CD4-positive, alpha-beta memory T cell (primary cell): ENCODE data around the gene SLC35F4. TPM values are rescaled to one million over a fixed set of nuclear protein-coding genes. Genes with fewer than 3 reads are reported as not detected.

Experiments used
- CTCF ChIA-PET: fragments of 350-600 bp; sonication (Branson Sonifier 250); formaldehyde crosslinking; loops from one replicate; lab custom pipeline; 2021; ENCODE audit warnings: inconsistent platforms; ENCODE audit not compliant: partially characterized antibody; lab: Charles Lee
- POLR2A ChIA-PET: fragments of 350-600 bp; sonication (Branson Sonifier 250); formaldehyde crosslinking; loops from one replicate; lab custom pipeline; 2021; ENCODE audit not compliant: partially characterized antibody; lab: Charles Lee
- DNase-seq, 5 donors: peaks; one replicate each; pipeline versions ENCODE4 v3.0.0 to v3.0.0-alpha.2; 2020 to 2022; ENCODE audit warnings: mixed read lengths in 1 of 5
- H3K27ac ChIP-seq: one replicate; pipeline ENCODE4 v1.7.0; 2013; ENCODE audit warnings: low read depth, low read length
- H3K27me3 ChIP-seq: 2 replicates; pipeline ENCODE4 v1.7.0; 2013; ENCODE audit warnings: mild to moderate bottlenecking, low read length, moderate library complexity; ENCODE audit not compliant: insufficient read depth
- H3K36me3 ChIP-seq: 2 replicates; pipeline ENCODE4 v1.7.0; 2013; ENCODE audit warnings: mild to moderate bottlenecking, low read length, moderate library complexity; ENCODE audit not compliant: insufficient read depth
- H3K4me1 ChIP-seq: 2 replicates; pipeline ENCODE4 v1.7.0; 2013; ENCODE audit warnings: mild to moderate bottlenecking, low read length, moderate library complexity; ENCODE audit not compliant: insufficient read depth
- H3K4me3 ChIP-seq, 2 donors: one replicate each; pipeline ENCODE4 v1.7.0; 2013; ENCODE audit warnings: low read length in 2 of 2, mild to moderate bottlenecking in 1 of 2
- H3K9me3 ChIP-seq, 2 donors: one replicate each; pipeline ENCODE4 v1.7.0; 2013; ENCODE audit warnings: low read length in 2 of 2, control low read depth in 1 of 2; ENCODE audit not compliant: control insufficient read depth in 1 of 2
- H3K27ac Mint-ChIP-seq, 7 donors: one replicate each; pipeline ENCODE4 v1.8.0; 2020 to 2021; ENCODE audit warnings: mixed read lengths in 7 of 7, mild to moderate bottlenecking in 6 of 7, inconsistent platforms in 3 of 7, moderate library complexity in 3 of 7
- H3K27me3 Mint-ChIP-seq, 2 donors: one replicate each; pipeline ENCODE4 v1.8.0; 2020 to 2021; ENCODE audit warnings: mixed read lengths in 2 of 2
- H3K36me3 Mint-ChIP-seq, 2 donors: one replicate each; pipeline ENCODE4 v1.8.0; 2020 to 2021; ENCODE audit warnings: mixed read lengths in 2 of 2, inconsistent platforms in 1 of 2, mild to moderate bottlenecking in 1 of 2
- H3K4me1 Mint-ChIP-seq, 4 donors: one replicate each; pipeline ENCODE4 v1.8.0; 2020 to 2021; ENCODE audit warnings: mixed read lengths in 4 of 4, mild to moderate bottlenecking in 1 of 4
- H3K4me3 Mint-ChIP-seq, 8 donors: one replicate each; pipeline ENCODE4 v1.8.0; 2020 to 2021; ENCODE audit warnings: mixed read lengths in 8 of 8, mild to moderate bottlenecking in 7 of 8, moderate library complexity in 6 of 8, inconsistent platforms in 3 of 8
- H3K9me3 Mint-ChIP-seq, 8 donors: one replicate each; pipeline ENCODE4 v1.8.0; 2020 to 2021; ENCODE audit warnings: mixed read lengths in 8 of 8, mild to moderate bottlenecking in 5 of 8, inconsistent platforms in 3 of 8, moderate library complexity in 1 of 8
- intact Hi-C: fragments of 100-400 bp; cut with micrococcal nuclease; formaldehyde crosslinking; loops from one replicate; pipeline ENCODE4 v1.15.1; 2023
- polyA plus RNA-seq, 2 donors: library from polyadenylated mRNA; unstranded; fragments of 300-500 nt; fragmentation: Illumina TruSeq; gene quantifications; one replicate each; pipeline ENCODE4 v1.2.3, GENCODE V29; 2021
- total RNA-seq, 2 experiments: library from RNA; stranded (reverse); gene quantifications; one replicate each; pipeline ENCODE4 v1.2.3, GENCODE V29; 2021

The SLC35F4 gene
- total and polyA plus RNA-seq, 4 experiments from 2014 or later = not detected

- H3K27me3 ChIP-seq = no peaks in the 10 kb centered on the region
- no peaks in the 10 kb centered on the region for H3K36me3 Mint-ChIP-seq
- H3K27ac Mint-ChIP-seq = no peak overlapping the region
- H3K4me1 Mint-ChIP-seq = no peaks in the 10 kb centered on the region
- no peaks in the 10 kb centered on the region for H3K4me1 ChIP-seq
- no peaks in the 10 kb centered on the region for H3K27me3 Mint-ChIP-seq
- H3K9me3 ChIP-seq = no peaks in the 10 kb centered on the region
- intact Hi-C loops = no loop called here
- no peak overlapping the region for H3K4me3 ChIP-seq
- ChIA-PET POLR2A (no interaction called here), CTCF (no interaction called here)
- H3K27ac ChIP-seq = no peak overlapping the region
- DNase-seq = no peak
- H3K4me3 Mint-ChIP-seq = no peak overlapping the region
- H3K9me3 Mint-ChIP-seq = no peaks in the 10 kb centered on the region
- no peaks in the 10 kb centered on the region for H3K36me3 ChIP-seq
These were observed 291.1 kb downstream of the SLC35F4 start for GRCh38 chr14:57574617-57575288.

- ChIA-PET POLR2A (no interaction called here), CTCF (no interaction called here)
- no peak overlapping the region for H3K27ac ChIP-seq
- no peak overlapping the region for H3K4me3 ChIP-seq
- Mint-ChIP-seq H3K27me3 (no peaks in the 10 kb centered on the region), H3K27ac (no peak overlapping the region), H3K36me3 (no peaks in the 10 kb centered on the region), H3K9me3 (peaks cover 0 to 2% (median 0%) of the 10 kb centered on the region in 8 donors), H3K4me3 (no peak overlapping the region), H3K4me1 (no peaks in the 10 kb centered on the region)
- H3K36me3 ChIP-seq = no peaks in the 10 kb centered on the region
- DNase-seq = no peak
- no peaks in the 10 kb centered on the region for H3K27me3 ChIP-seq
- H3K9me3 ChIP-seq = no peaks in the 10 kb centered on the region
- H3K4me1 ChIP-seq = no peaks in the 10 kb centered on the region
- intact Hi-C loops = no loop called here
These were observed 292.7 kb downstream of the SLC35F4 start for GRCh38 chr14:57573173-57573572.

DNA sequence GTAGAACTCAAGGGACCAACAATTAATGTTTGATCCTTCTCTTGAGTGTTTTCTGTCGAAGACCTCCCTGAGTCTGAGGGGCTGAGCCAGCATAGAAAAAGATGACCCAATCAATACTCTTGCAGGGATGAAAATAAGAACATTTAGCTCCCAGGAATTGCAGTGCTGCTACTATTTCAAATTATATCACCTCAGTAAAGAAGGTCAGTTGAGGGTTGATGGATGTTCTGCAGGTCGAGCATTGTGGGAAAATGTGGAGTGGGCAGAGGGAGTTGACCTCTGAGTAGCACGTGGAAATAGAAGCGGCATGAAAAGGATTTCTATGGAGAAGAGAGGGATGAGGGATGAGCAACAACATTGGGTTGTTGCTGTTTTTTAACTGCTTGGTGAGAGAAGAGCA lies 297.3 kb downstream of the SLC35F4 start:
- H3K36me3 Mint-ChIP-seq = no peaks in the 10 kb centered on the region
- Histone ChIP-seq H3K27me3 (no peaks in the 10 kb centered on the region), H3K4me1 (no peaks in the 10 kb centered on the region), H3K9me3 (no peaks in the 10 kb centered on the region), H3K4me3 (no peak overlapping the region), H3K36me3 (no peaks in the 10 kb centered on the region), H3K27ac (no peak overlapping the region)
- H3K4me1 Mint-ChIP-seq = no peaks in the 10 kb centered on the region
- ChIA-PET CTCF (no interaction called here), POLR2A (no interaction called here)
- H3K27ac Mint-ChIP-seq = no peak overlapping the region
- peaks cover 0 to 2% (median 0%) of the 10 kb centered on the region in 8 donors for H3K9me3 Mint-ChIP-seq
- H3K4me3 Mint-ChIP-seq = no peak overlapping the region
- DNase-seq = no peak
- intact Hi-C loops = no loop called here
- H3K27me3 Mint-ChIP-seq = no peaks in the 10 kb centered on the region

DNA sequence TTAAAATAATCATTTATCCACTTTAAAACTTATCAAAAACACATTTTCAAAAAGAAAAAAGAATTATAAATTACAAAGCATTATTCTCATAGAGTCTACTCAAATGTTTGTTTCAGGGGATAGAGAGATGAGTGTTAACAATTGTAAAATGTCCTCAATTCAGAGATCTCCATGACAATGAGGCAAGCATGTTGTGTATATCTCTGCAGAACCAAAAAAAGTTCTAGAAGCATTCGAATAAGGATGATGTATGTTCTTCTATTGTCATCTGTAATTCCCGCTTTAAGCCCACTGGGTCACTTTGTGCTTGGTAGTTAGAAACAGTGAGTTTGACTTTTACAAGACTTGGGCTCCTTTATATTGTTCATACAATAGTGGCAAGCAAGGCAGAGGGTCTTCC lies 298.7 kb downstream of the SLC35F4 start:
- Histone ChIP-seq H3K27ac (no peak overlapping the region), H3K27me3 (no peaks in the 10 kb centered on the region), H3K4me3 (no peak overlapping the region), H3K36me3 (no peaks in the 10 kb centered on the region), H3K4me1 (no peaks in the 10 kb centered on the region), H3K9me3 (no peaks in the 10 kb centered on the region)
- Mint-ChIP-seq H3K27me3 (no peaks in the 10 kb centered on the region), H3K27ac (no peak overlapping the region), H3K36me3 (no peaks in the 10 kb centered on the region), H3K9me3 (peaks cover 0 to 2% (median 0%) of the 10 kb centered on the region in 8 donors), H3K4me1 (no peaks in the 10 kb centered on the region), H3K4me3 (no peak overlapping the region)
- POLR2A ChIA-PET = no interaction called here
- CTCF ChIA-PET = no interaction called here
- no peak for DNase-seq
- intact Hi-C loops = no loop called here

- Mint-ChIP-seq H3K4me1 (no peaks in the 10 kb centered on the region), H3K4me3 (no peak overlapping the region), H3K27ac (no peak overlapping the region), H3K9me3 (peaks cover 0 to 2% (median 1%) of the 10 kb centered on the region in 8 donors), H3K36me3 (no peaks in the 10 kb centered on the region), H3K27me3 (no peaks in the 10 kb centered on the region)
- H3K4me1 ChIP-seq = no peaks in the 10 kb centered on the region
- intact Hi-C loops = no loop called here
- H3K27ac ChIP-seq = no peak overlapping the region
- H3K4me3 ChIP-seq = no peak overlapping the region
- H3K27me3 ChIP-seq = no peaks in the 10 kb centered on the region
- H3K36me3 ChIP-seq = no peaks in the 10 kb centered on the region
- no peak for DNase-seq
- POLR2A ChIA-PET = no interaction called here
- CTCF ChIA-PET = no interaction called here
- H3K9me3 ChIP-seq = no peaks in the 10 kb centered on the region
These were observed 305.2 kb downstream of the SLC35F4 start for GRCh38 chr14:57560681-57561080.

- intact Hi-C loops = no loop called here
- POLR2A ChIA-PET = no interaction called here
These were observed 306.3 kb downstream of the SLC35F4 start for GRCh38 chr14:57559576-57559975.

GRCh38 chr14:57549765-57550420 lies 316.0 kb downstream of the SLC35F4 start:
- no peak for DNase-seq
- Mint-ChIP-seq H3K27me3 (no peaks in the 10 kb centered on the region), H3K27ac (no peak overlapping the region), H3K36me3 (peaks cover 0 to 12% of the 10 kb centered on the region in 2 donors), H3K4me1 (no peaks in the 10 kb centered on the region), H3K9me3 (peaks cover 2 to 60% (median 32%) of the 10 kb centered on the region in 8 donors), H3K4me3 (no peak overlapping the region)
- no peak overlapping the region for H3K27ac ChIP-seq
- no peaks in the 10 kb centered on the region for H3K27me3 ChIP-seq
- no peak overlapping the region for H3K4me3 ChIP-seq
- H3K9me3 ChIP-seq = no peaks in the 10 kb centered on the region
- intact Hi-C loops = no loop called here
- ChIA-PET CTCF (no interaction called here), POLR2A (no interaction called here)
- H3K36me3 ChIP-seq = no peaks in the 10 kb centered on the region
- no peaks in the 10 kb centered on the region for H3K4me1 ChIP-seq

More at GRCh38 chr14:57559576-57559975, 306.3 kb downstream of the SLC35F4 start:
- no peak for DNase-seq
- Histone ChIP-seq H3K27ac (no peak overlapping the region), H3K9me3 (no peaks in the 10 kb centered on the region), H3K27me3 (no peaks in the 10 kb centered on the region), H3K4me3 (no peak overlapping the region), H3K4me1 (no peaks in the 10 kb centered on the region), H3K36me3 (no peaks in the 10 kb centered on the region)
- H3K9me3 Mint-ChIP-seq = peaks cover 0 to 10% (median 8%) of the 10 kb centered on the region in 8 donors
- CTCF ChIA-PET = no interaction called here
- H3K36me3 Mint-ChIP-seq = no peaks in the 10 kb centered on the region
- no peaks in the 10 kb centered on the region for H3K27me3 Mint-ChIP-seq
- H3K4me1 Mint-ChIP-seq = no peaks in the 10 kb centered on the region
- H3K4me3 Mint-ChIP-seq = no peak overlapping the region
- H3K27ac Mint-ChIP-seq = no peak overlapping the region
